Lower leg skin (tissue), 3 donors: ENCODE measurements around the gene BMP7.

Experiments
- CTCF ChIP-seq, 3 donors: fragments of 450-650 bp; IDR thresholded peaks; one replicate each; pipeline ENCODE4 v1.5.1; 2016; ENCODE audit warnings: antibody characterized with exemption in 3 of 3, mild to moderate bottlenecking in 3 of 3, moderate library complexity in 2 of 3
- POLR2A ChIP-seq, 2 donors: fragments of 450-650 bp; IDR thresholded peaks; one replicate each; pipeline ENCODE4 v1.6.1; 2016 to 2017; ENCODE audit warnings: antibody characterized with exemption in 2 of 2, mild to moderate bottlenecking in 1 of 2, moderate library complexity in 1 of 2

- TF ChIP-seq CTCF (IDR thresholded peaks at IDR 0.05) = no peak
- TF ChIP-seq POLR2A (IDR thresholded peaks at IDR 0.05) = no peak
Observed at GRCh38 chr20:57308451-57309271, 42.2 kb upstream of the BMP7 start.
